Neural crest cell (in vitro differentiated cells): ENCODE data around the gene EPHA7. TPM values are rescaled to one million over a fixed set of nuclear protein-coding genes. Genes with fewer than 3 reads are reported as not detected.

Experiments
- DNase-seq: peaks from one replicate; pipeline ENCODE4 v3.0.0; 2021; ENCODE audit warnings: low read depth, mixed read lengths, low spot score
- H3K27ac Mint-ChIP-seq: one replicate; pipeline ENCODE4 v1.8.0; 2021; ENCODE audit warnings: mild to moderate bottlenecking, mixed read lengths; ENCODE audit not compliant: unreplicated experiment
- H3K27me3 Mint-ChIP-seq: 2 replicates; pipeline ENCODE4 v1.8.0; 2021; ENCODE audit warnings: low read depth, mild to moderate bottlenecking, mixed read lengths
- H3K36me3 Mint-ChIP-seq: 2 replicates; pipeline ENCODE4 v1.8.0; 2021; ENCODE audit warnings: low read depth, mild to moderate bottlenecking, mixed read lengths
- H3K4me1 Mint-ChIP-seq: 2 replicates; pipeline ENCODE4 v1.8.0; 2021; ENCODE audit warnings: mixed read lengths
- H3K4me3 Mint-ChIP-seq: one replicate; pipeline ENCODE4 v1.8.0; 2021; ENCODE audit warnings: mild to moderate bottlenecking, mixed read lengths
- H3K9me3 Mint-ChIP-seq: 2 replicates; pipeline ENCODE4 v1.8.0; 2021; ENCODE audit warnings: mixed read lengths
- CTCF ChIP-seq: fragments of 200-600 bp; sonication (generic); conservative IDR thresholded peaks from 2 replicates; pipeline ENCODE4 v1.5.0; 2021; ENCODE audit warnings: antibody characterized with exemption, mild to moderate bottlenecking
- total RNA-seq: library from RNA; stranded (reverse); gene quantifications from 2 replicates; pipeline ENCODE4 v1.2.1, GENCODE V29; 2021

EPHA7 gene
- total RNA-seq, 1 donor from 2014 or later: 35.8 TPM

DNA sequence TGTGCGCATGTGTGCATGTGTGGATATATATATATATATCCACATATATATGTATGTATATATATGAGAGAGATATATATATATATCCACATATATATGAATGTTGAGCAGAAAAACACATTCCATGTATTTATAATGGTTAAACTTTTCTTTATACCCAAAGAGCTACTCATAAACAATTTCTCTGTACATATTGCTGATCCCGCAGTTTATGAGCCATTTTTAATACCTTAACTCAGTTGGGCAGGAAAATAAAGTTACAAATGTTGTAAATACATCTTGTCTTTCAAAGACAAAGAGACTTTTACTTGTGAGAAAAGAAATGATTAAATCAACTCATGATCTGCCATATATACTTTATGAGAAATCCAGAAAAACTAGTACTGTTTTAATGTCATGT, 18.1 kb upstream of the EPHA7 start:
- peaks cover 6% of the 10 kb centered on the region for H3K36me3 Mint-ChIP-seq
- no peak for DNase-seq
- H3K4me1 Mint-ChIP-seq: no peaks in the 10 kb centered on the region
- H3K4me3 Mint-ChIP-seq: no peak overlapping the region
- no peaks in the 10 kb centered on the region for H3K27me3 Mint-ChIP-seq
- TF ChIP-seq CTCF: no peak
- peaks cover 3% of the 10 kb centered on the region for H3K9me3 Mint-ChIP-seq
- H3K27ac Mint-ChIP-seq: no peak overlapping the region

- peaks cover 8% of the 10 kb centered on the region for H3K36me3 Mint-ChIP-seq
- no peaks in the 10 kb centered on the region for H3K4me1 Mint-ChIP-seq
- no peak overlapping the region for H3K27ac Mint-ChIP-seq
- no peaks in the 10 kb centered on the region for H3K27me3 Mint-ChIP-seq
- TF ChIP-seq CTCF: no peak
- DNase-seq: no peak
- H3K9me3 Mint-ChIP-seq: peaks cover 5% of the 10 kb centered on the region
- no peak overlapping the region for H3K4me3 Mint-ChIP-seq
Measured at GRCh38 chr6:93433592-93433991, 14.2 kb upstream of the EPHA7 start.

- Mint-ChIP-seq H3K36me3 (peaks cover 3% of the 10 kb centered on the region), H3K9me3 (peaks cover 7% of the 10 kb centered on the region), H3K27me3 (no peaks in the 10 kb centered on the region), H3K4me1 (peaks cover 35% of the 10 kb centered on the region), H3K27ac (no peak overlapping the region), H3K4me3 (peak overlapping the region; percentile 47)
- DNase-seq: no peak
- peak; percentile 70 for TF ChIP-seq CTCF
Measured at GRCh38 chr6:93424303-93425064, 5.1 kb upstream of the EPHA7 start.

GRCh38 chr6:93423542-93423941, 4.2 kb upstream of the EPHA7 start:
- no peak overlapping the region for H3K27ac Mint-ChIP-seq
- H3K36me3 Mint-ChIP-seq: peaks cover 3% of the 10 kb centered on the region
- peak; percentile 76 for TF ChIP-seq CTCF
- H3K4me3 Mint-ChIP-seq: peak overlapping the region; percentile 73
- peaks cover 5% of the 10 kb centered on the region for H3K9me3 Mint-ChIP-seq
- H3K27me3 Mint-ChIP-seq: no peaks in the 10 kb centered on the region
- peak; percentile 69 for DNase-seq
- peaks cover 35% of the 10 kb centered on the region for H3K4me1 Mint-ChIP-seq

GRCh38 chr6:93420163-93420795, 920 bp upstream of the EPHA7 start:
- TF ChIP-seq CTCF: no peak
- Mint-ChIP-seq H3K27me3 (no peaks in the 10 kb centered on the region), H3K27ac (peak overlapping the region; percentile 97), H3K4me3 (peak overlapping the region; percentile 94), H3K9me3 (no peaks in the 10 kb centered on the region), H3K36me3 (no peaks in the 10 kb centered on the region), H3K4me1 (peaks cover 45% of the 10 kb centered on the region)
- DNase-seq: no peak
